NB4 (cell line): ENCODE data around the gene DGKG.

ENCODE experiments used
- MYC ChIP-seq: IDR thresholded peaks from 2 replicates; pipeline ENCODE4 v1.6.1; 2011; ENCODE audit warnings: low read depth, low read length
- POLR2A ChIP-seq: IDR thresholded peaks from 2 replicates; pipeline ENCODE4 v1.6.1; 2011; ENCODE audit warnings: mild to moderate bottlenecking; ENCODE audit not compliant: insufficient read length; ENCODE audit errors: extremely low read depth
- TF ChIP-seq, protein P1 (sequence below): IDR thresholded peaks from one replicate; pipeline ENCODE4 v1.5.1; 2012; ENCODE audit warnings: low read depth, low read length
- TF ChIP-seq, protein P2 (sequence below): IDR thresholded peaks from 2 replicates; pipeline ENCODE4 v1.6.1; 2011; ENCODE audit warnings: low read depth, low read length

DNA sequence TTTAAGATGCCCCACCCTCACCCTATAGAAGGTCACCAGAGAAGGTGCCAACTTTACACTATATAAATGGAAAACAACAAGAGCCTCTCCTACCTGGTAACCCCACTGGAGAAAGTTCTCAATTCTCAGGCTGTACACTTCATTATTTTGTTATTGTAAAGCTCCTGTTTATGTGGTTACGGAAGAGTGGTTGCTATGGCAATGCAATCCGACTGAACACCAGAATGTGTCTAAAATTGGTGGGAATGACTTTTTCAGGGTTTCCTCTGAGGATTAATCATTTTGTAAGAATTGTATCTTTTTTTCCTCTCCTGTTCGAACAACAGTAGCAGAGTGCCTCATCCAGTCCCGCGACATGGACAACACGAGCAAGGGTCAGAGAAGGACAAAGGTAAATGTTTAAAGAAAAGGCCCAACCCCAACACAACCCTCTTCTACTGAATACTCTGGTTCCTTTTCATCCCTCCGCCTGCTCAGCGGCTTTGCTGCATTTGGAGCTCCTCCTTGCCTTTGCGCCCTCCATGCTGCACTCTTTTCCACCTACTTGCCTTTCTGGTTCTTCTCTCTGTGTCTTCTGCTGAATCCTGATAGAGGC is 45.3 kb downstream of the DGKG start:
- TF ChIP-seq POLR2A (no peak), MYC (no peak)
- TF ChIP-seq, protein P1, sequence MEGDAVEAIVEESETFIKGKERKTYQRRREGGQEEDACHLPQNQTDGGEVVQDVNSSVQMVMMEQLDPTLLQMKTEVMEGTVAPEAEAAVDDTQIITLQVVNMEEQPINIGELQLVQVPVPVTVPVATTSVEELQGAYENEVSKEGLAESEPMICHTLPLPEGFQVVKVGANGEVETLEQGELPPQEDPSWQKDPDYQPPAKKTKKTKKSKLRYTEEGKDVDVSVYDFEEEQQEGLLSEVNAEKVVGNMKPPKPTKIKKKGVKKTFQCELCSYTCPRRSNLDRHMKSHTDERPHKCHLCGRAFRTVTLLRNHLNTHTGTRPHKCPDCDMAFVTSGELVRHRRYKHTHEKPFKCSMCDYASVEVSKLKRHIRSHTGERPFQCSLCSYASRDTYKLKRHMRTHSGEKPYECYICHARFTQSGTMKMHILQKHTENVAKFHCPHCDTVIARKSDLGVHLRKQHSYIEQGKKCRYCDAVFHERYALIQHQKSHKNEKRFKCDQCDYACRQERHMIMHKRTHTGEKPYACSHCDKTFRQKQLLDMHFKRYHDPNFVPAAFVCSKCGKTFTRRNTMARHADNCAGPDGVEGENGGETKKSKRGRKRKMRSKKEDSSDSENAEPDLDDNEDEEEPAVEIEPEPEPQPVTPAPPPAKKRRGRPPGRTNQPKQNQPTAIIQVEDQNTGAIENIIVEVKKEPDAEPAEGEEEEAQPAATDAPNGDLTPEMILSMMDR, result no peak
- TF ChIP-seq, protein P2, sequence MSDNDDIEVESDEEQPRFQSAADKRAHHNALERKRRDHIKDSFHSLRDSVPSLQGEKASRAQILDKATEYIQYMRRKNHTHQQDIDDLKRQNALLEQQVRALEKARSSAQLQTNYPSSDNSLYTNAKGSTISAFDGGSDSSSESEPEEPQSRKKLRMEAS, result no peak
